IPS-15b (cell line): ENCODE results near the gene MNS1.

Experiments
- H3K27me3 ChIP-seq: one replicate; pipeline ENCODE4 v1.6.1; 2013; ENCODE audit warnings: low read length; ENCODE audit not compliant: control insufficient read depth, insufficient read depth
- H3K36me3 ChIP-seq: one replicate; pipeline ENCODE4 v1.6.1; 2013; ENCODE audit warnings: low read length; ENCODE audit not compliant: control insufficient read depth, insufficient read depth
- H3K4me1 ChIP-seq: one replicate; pipeline ENCODE4 v1.6.1; 2013; ENCODE audit warnings: mild to moderate bottlenecking, low read length; ENCODE audit not compliant: control insufficient read depth, insufficient read depth
- H3K4me3 ChIP-seq: one replicate; pipeline ENCODE4 v1.5.1; 2013; ENCODE audit warnings: low read depth, low read length
- H3K9ac ChIP-seq: one replicate; pipeline ENCODE4 v1.6.1; 2013; ENCODE audit warnings: low read depth, mild to moderate bottlenecking, low read length
- H3K9me3 ChIP-seq: one replicate; pipeline ENCODE4 v1.6.1; 2013; ENCODE audit warnings: mild to moderate bottlenecking, low read length; ENCODE audit not compliant: control insufficient read depth, insufficient read depth

Gene MNS1

GRCh38 chr15:56393277-56393676, 71.7 kb downstream of the MNS1 start:
- no peak overlapping the region for H3K4me3 ChIP-seq
- H3K36me3 ChIP-seq, result peaks cover 2% of the 10 kb centered on the region
- no peaks in the 10 kb centered on the region for H3K9me3 ChIP-seq
- H3K4me1 ChIP-seq, result no peaks in the 10 kb centered on the region
- no peak overlapping the region for H3K9ac ChIP-seq
- no peaks in the 10 kb centered on the region for H3K27me3 ChIP-seq

- no peaks in the 10 kb centered on the region for H3K4me1 ChIP-seq
- peaks cover 2% of the 10 kb centered on the region for H3K36me3 ChIP-seq
- no peaks in the 10 kb centered on the region for H3K27me3 ChIP-seq
- no peak overlapping the region for H3K9ac ChIP-seq
- H3K4me3 ChIP-seq, result no peak overlapping the region
- H3K9me3 ChIP-seq, result no peaks in the 10 kb centered on the region
Measured at GRCh38 chr15:56390739-56391267, 74.1 kb downstream of the MNS1 start.

GRCh38 chr15:56385908-56386307, 79.0 kb downstream of the MNS1 start:
- H3K9ac ChIP-seq, result no peak overlapping the region
- H3K36me3 ChIP-seq, result no peaks in the 10 kb centered on the region

GRCh38 chr15:56383010-56383409, 81.9 kb downstream of the MNS1 start:
- H3K27me3 ChIP-seq, result no peaks in the 10 kb centered on the region

More at GRCh38 chr15:56385908-56386307, 79.0 kb downstream of the MNS1 start:
- Histone ChIP-seq H3K4me1 (no peaks in the 10 kb centered on the region), H3K27me3 (no peaks in the 10 kb centered on the region), H3K4me3 (no peak overlapping the region), H3K9me3 (no peaks in the 10 kb centered on the region)

More at GRCh38 chr15:56383010-56383409, 81.9 kb downstream of the MNS1 start:
- no peak overlapping the region for H3K4me3 ChIP-seq
- H3K36me3 ChIP-seq, result no peaks in the 10 kb centered on the region
- no peak overlapping the region for H3K9ac ChIP-seq
- no peaks in the 10 kb centered on the region for H3K4me1 ChIP-seq
- no peaks in the 10 kb centered on the region for H3K9me3 ChIP-seq
